ENCODE results near the gene MAGI3. TPM values are rescaled to one million over a fixed set of nuclear protein-coding genes. Genes with fewer than 3 reads are reported as not detected.

The MAGI3 gene
- total and polyA plus RNA-seq, 2 of the 13 experiments (the other 11 are each of a cell fraction or from before 2014, with no cell fraction given): 4.0 to 11.8 TPM

DNA sequence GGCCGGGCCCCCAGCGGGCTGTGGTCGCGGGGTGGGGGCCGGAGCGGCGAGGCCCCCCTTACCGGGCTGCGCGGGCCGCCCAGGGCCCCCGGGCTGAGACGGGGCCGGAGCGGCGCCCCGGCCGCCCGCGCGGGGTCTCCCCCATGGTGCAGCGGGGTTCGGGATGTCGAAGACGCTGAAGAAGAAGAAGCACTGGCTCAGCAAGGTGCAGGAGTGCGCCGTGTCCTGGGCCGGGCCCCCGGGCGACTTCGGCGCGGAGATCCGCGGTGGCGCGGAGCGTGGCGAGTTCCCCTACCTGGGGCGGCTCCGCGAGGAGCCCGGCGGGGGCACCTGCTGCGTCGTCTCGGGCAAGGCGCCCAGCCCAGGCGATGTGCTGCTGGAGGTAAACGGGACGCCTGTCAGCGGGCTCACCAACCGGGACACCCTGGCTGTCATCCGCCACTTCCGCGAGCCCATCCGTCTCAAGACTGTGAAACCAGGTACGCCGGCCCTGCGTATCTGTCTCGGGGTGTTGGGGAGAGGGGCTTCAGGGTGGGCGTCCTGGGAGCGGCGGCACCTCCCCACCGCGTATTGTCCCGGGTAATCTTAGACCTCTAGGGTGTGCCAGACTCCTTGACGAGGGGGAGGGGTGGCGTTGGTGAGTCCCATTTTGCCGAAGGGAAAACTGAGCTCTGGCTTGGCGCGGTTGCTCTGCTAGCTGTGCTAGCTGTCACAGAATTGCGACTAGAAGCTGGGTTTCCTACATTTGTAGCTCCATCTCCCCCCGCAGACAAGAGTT lies 745 bp downstream of the MAGI3 start (continued):
- no peak for TF ChIP-seq SMAD3 (CRISPR knock-in tag; IDR thresholded peaks at IDR 0.05)
- TF ChIP-seq ZMYM3 (CRISPR knock-in tag; IDR thresholded peaks at IDR 0.05): peak; percentile 98
- TF ChIP-seq ONECUT2 (CRISPR knock-in tag; IDR thresholded peaks at IDR 0.05): no peak
- no peak for TF ChIP-seq ZNF30 (CRISPR knock-in tag; IDR thresholded peaks at IDR 0.05)
- 0 out of 2 replicates have a peak, but pooled peaks have one; percentile 7 for TF ChIP-seq ZNF280D (CRISPR knock-in tag; IDR thresholded peaks at IDR 0.05)
- no peak for TF ChIP-seq THYN1 (CRISPR knock-in tag; IDR thresholded peaks at IDR 0.05; ENCODE audit: borderline replicate concordance, low read depth)
- TF ChIP-seq PLRG1 (conservative IDR thresholded peaks at IDR 0.05): no peak
- no peak for TF ChIP-seq NCOA5 (CRISPR knock-in tag; IDR thresholded peaks at IDR 0.05)
- TF ChIP-seq SNRNP70 (IDR thresholded peaks at IDR 0.05; ENCODE audit: low read depth, low read length): no peak
- 0 out of 2 replicates have a peak, but pooled peaks have one; percentile 20 for TF ChIP-seq MXD4 (CRISPR knock-in tag; IDR thresholded peaks at IDR 0.05)
- no peak for TF ChIP-seq ZNF773 (CRISPR knock-in tag; IDR thresholded peaks at IDR 0.05; ENCODE audit: borderline replicate concordance)
- TF ChIP-seq ZNF572 (CRISPR knock-in tag; IDR thresholded peaks at IDR 0.05): no peak
- no peak for TF ChIP-seq GATA4 (IDR thresholded peaks at IDR 0.05; ENCODE audit: borderline replicate concordance, low read depth)
- TF ChIP-seq TBX2 (CRISPR knock-in tag; IDR thresholded peaks at IDR 0.05; ENCODE audit: borderline replicate concordance): no peak
- no peak for TF ChIP-seq SIX4 (CRISPR knock-in tag; IDR thresholded peaks at IDR 0.05)
- TF ChIP-seq MAFF (IDR thresholded peaks at IDR 0.05; ENCODE audit: low read depth, low read length): no peak
- no peak for TF ChIP-seq ZSCAN30 (CRISPR knock-in tag; IDR thresholded peaks at IDR 0.05)
- TF ChIP-seq, protein P1, sequence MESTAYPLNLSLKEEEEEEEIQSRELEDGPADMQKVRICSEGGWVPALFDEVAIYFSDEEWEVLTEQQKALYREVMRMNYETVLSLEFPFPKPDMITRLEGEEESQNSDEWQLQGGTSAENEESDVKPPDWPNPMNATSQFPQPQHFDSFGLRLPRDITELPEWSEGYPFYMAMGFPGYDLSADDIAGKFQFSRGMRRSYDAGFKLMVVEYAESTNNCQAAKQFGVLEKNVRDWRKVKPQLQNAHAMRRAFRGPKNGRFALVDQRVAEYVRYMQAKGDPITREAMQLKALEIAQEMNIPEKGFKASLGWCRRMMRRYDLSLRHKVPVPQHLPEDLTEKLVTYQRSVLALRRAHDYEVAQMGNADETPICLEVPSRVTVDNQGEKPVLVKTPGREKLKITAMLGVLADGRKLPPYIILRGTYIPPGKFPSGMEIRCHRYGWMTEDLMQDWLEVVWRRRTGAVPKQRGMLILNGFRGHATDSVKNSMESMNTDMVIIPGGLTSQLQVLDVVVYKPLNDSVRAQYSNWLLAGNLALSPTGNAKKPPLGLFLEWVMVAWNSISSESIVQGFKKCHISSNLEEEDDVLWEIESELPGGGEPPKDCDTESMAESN (CRISPR knock-in tag; conservative IDR thresholded peaks at IDR 0.05): no peak
- TF ChIP-seq NFYB (CRISPR knock-in tag; IDR thresholded peaks at IDR 0.05): no peak
- no peak for TF ChIP-seq SIN3A (IDR thresholded peaks at IDR 0.05; ENCODE audit: borderline replicate concordance, low read depth, low read length)
- no peak for TF ChIP-seq TP53 (CRISPR knock-in tag; conservative IDR thresholded peaks at IDR 0.05)
- TF ChIP-seq, protein P2, sequence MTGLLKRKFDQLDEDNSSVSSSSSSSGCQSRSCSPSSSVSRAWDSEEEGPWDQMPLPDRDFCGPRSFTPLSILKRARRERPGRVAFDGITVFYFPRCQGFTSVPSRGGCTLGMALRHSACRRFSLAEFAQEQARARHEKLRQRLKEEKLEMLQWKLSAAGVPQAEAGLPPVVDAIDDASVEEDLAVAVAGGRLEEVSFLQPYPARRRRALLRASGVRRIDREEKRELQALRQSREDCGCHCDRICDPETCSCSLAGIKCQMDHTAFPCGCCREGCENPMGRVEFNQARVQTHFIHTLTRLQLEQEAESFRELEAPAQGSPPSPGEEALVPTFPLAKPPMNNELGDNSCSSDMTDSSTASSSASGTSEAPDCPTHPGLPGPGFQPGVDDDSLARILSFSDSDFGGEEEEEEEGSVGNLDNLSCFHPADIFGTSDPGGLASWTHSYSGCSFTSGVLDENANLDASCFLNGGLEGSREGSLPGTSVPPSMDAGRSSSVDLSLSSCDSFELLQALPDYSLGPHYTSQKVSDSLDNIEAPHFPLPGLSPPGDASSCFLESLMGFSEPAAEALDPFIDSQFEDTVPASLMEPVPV (CRISPR knock-in tag; IDR thresholded peaks at IDR 0.05): 0 out of 2 replicates have a peak, but pooled peaks have one; percentile 32
- 0 out of 2 replicates have a peak, but pooled peaks have one; percentile 49 for TF ChIP-seq SNAPC2 (CRISPR knock-in tag; IDR thresholded peaks at IDR 0.05)
- TF ChIP-seq RAD21 (CRISPR knock-in tag; IDR thresholded peaks at IDR 0.05): 0 out of 2 replicates have a peak, but pooled peaks have one; percentile 3
- TF ChIP-seq ZNF558 (CRISPR knock-in tag; IDR thresholded peaks at IDR 0.05; ENCODE audit: borderline replicate concordance): peak; percentile 48; the same call in 1 of the 2 replicates
